ENCODE results near the gene C1orf226. TPM values are rescaled to one million over a fixed set of nuclear protein-coding genes. Genes with fewer than 3 reads are reported as not detected.

The C1orf226 gene
- polyA plus RNA-seq, 1 donor (not counting 4 experiments of a cell fraction or from before 2014, with no cell fraction given), result 0.12 TPM

- H3K27ac ChIP-seq (ENCODE audit: control insufficient read depth, insufficient read depth, low read length), result no peak overlapping the region
- no peaks in the 10 kb centered on the region for H4K20me1 ChIP-seq (ENCODE audit: control insufficient read depth, extremely low read depth, insufficient read depth, low read length)
- peaks cover 6% of the 10 kb centered on the region for H3K27me3 ChIP-seq (ENCODE audit: control insufficient read depth, extremely low read depth, insufficient read depth, low read length)
- H3K36me3 ChIP-seq (ENCODE audit: control insufficient read depth in 2 of 2, extremely low read depth in 1 of 2, insufficient read depth in 2 of 2, low read length in 2 of 2), result no peaks in the 10 kb centered on the region
- H3K79me2 ChIP-seq (ENCODE audit: control insufficient read depth, insufficient read depth, low read length), result no peaks in the 10 kb centered on the region
- no peak for TF ChIP-seq CTCF (optimal IDR thresholded peaks at IDR 0.05 in 1 of 3, IDR thresholded peaks at IDR 0.05 in 1 of 3, conservative IDR thresholded peaks at IDR 0.05 in 1 of 3; ENCODE audit: extremely low read depth in 1 of 3, insufficient read depth in 2 of 3, low read length in 3 of 3)
- TF ChIP-seq EZH2 (IDR thresholded peaks at IDR 0.05; ENCODE audit: low read length), result no peak
- no peak overlapping the region for H3K9ac ChIP-seq (ENCODE audit: control insufficient read depth, extremely low read depth, insufficient read depth, low read length)
- no peak overlapping the region for H3K4me3 ChIP-seq (ENCODE audit: control insufficient read depth in 2 of 3, extremely low read depth in 1 of 3, insufficient read depth in 2 of 3, low read depth in 1 of 3, low read length in 3 of 3)
- H2AFZ ChIP-seq (ENCODE audit: control insufficient read depth, low read length), result no peak overlapping the region
- dilution Hi-C loops (cut with MboI; ENCODE audit: extremely low pct_ligation_motif_present, low sequenced_read_pairs), result no loop called here
- H3K9me1 ChIP-seq (ENCODE audit: control insufficient read depth, extremely low read depth, insufficient read depth, low read length), result no peaks in the 10 kb centered on the region
- no peak overlapping the region for H3K4me2 ChIP-seq (ENCODE audit: control insufficient read depth, extremely low read depth, insufficient read depth, low read depth, low read length)
- no peaks in the 10 kb centered on the region for H3K9me3 ChIP-seq (ENCODE audit: control insufficient read depth, low read depth, low read length)
- peaks cover 3% of the 10 kb centered on the region for H3K4me1 ChIP-seq (ENCODE audit: control insufficient read depth, extremely low read depth, insufficient read depth, low read length)
- DNase-seq (ENCODE audit: low read depth, low spot score) (no peak), FAIRE-seq (no peak)
Measured at GRCh38 chr1:162405800-162406199, 24.3 kb downstream of the C1orf226 start.

GRCh38 chr1:162406811-162407210 is 25.3 kb downstream of the C1orf226 start:
- dilution Hi-C loops (cut with MboI; ENCODE audit: extremely low pct_ligation_motif_present, low sequenced_read_pairs), result no loop called here
- FAIRE-seq, result no peak

More at GRCh38 chr1:162406811-162407210, 25.3 kb downstream of the C1orf226 start:
- Histone ChIP-seq H3K9me1 (ENCODE audit: control insufficient read depth, extremely low read depth, insufficient read depth, low read length) (no peaks in the 10 kb centered on the region), H3K36me3 (ENCODE audit: control insufficient read depth in 2 of 2, extremely low read depth in 1 of 2, insufficient read depth in 2 of 2, low read length in 2 of 2) (no peaks in the 10 kb centered on the region), H3K79me2 (ENCODE audit: control insufficient read depth, insufficient read depth, low read length) (no peaks in the 10 kb centered on the region), H3K9ac (ENCODE audit: control insufficient read depth, extremely low read depth, insufficient read depth, low read length) (no peak overlapping the region), H3K4me3 (ENCODE audit: control insufficient read depth in 2 of 3, extremely low read depth in 1 of 3, insufficient read depth in 2 of 3, low read depth in 1 of 3, low read length in 3 of 3) (no peak overlapping the region), H3K27ac (ENCODE audit: control insufficient read depth, insufficient read depth, low read length) (no peak overlapping the region), H3K4me1 (ENCODE audit: control insufficient read depth, extremely low read depth, insufficient read depth, low read length) (peaks cover 3% of the 10 kb centered on the region), H3K4me2 (ENCODE audit: control insufficient read depth, extremely low read depth, insufficient read depth, low read depth, low read length) (no peak overlapping the region), H2AFZ (ENCODE audit: control insufficient read depth, low read length) (no peak overlapping the region), H4K20me1 (ENCODE audit: control insufficient read depth, extremely low read depth, insufficient read depth, low read length) (no peaks in the 10 kb centered on the region), H3K27me3 (ENCODE audit: control insufficient read depth, extremely low read depth, insufficient read depth, low read length) (peaks cover 6% of the 10 kb centered on the region), H3K9me3 (ENCODE audit: control insufficient read depth, low read depth, low read length) (no peaks in the 10 kb centered on the region)
- DNase-seq (ENCODE audit: low read depth, low spot score), result no peak
- no peak for TF ChIP-seq EZH2 (IDR thresholded peaks at IDR 0.05; ENCODE audit: low read length)
- TF ChIP-seq CTCF (optimal IDR thresholded peaks at IDR 0.05 in 1 of 3, IDR thresholded peaks at IDR 0.05 in 1 of 3, conservative IDR thresholded peaks at IDR 0.05 in 1 of 3; ENCODE audit: extremely low read depth in 1 of 3, insufficient read depth in 2 of 3, low read length in 3 of 3), result no peak
